RWPE2 (cell line): ENCODE measurements around the gene TNFRSF25.
A peak's percentile ranks its signal among the peaks of the same experiment; 100 is the strongest.
"Not testable (repeated sequence)": the region's sequence is repeated elsewhere in the genome, so short reads cannot be mapped to it uniquely, and the experiment has no call there.

Source experiments
- ATAC-seq: fragments of 200-7000 bp; cut with Tn5 transposase; 3 replicates; pipeline ENCODE4 v1.9.1; 2021; ENCODE audit warnings: low read depth
- DNase-seq: peaks from one replicate; pipeline ENCODE4 v3.0.0-alpha.2; 2020; ENCODE audit warnings: low spot score
- H3K27ac ChIP-seq: fragments of 450-650 bp; 2 replicates; pipeline ENCODE4 v1.5.1; 2017; ENCODE audit warnings: mild to moderate bottlenecking; ENCODE audit not compliant: poor library complexity, severe bottlenecking
- H3K27me3 ChIP-seq: fragments of 250-450 bp; sonication (Bioruptor Pico); 2 replicates; pipeline ENCODE4 v1.5.1; 2021; ENCODE audit warnings: mild to moderate bottlenecking, moderate library complexity; ENCODE audit not compliant: insufficient read depth, poor library complexity, severe bottlenecking
- H3K36me3 ChIP-seq: fragments of 250-450 bp; sonication (Bioruptor Pico); 2 replicates; pipeline ENCODE4 v1.5.1; 2020; ENCODE audit warnings: low read depth, mild to moderate bottlenecking, moderate library complexity
- H3K4me1 ChIP-seq: fragments of 250-450 bp; sonication (Bioruptor Pico); 2 replicates; pipeline ENCODE4 v1.5.1; 2021; ENCODE audit warnings: mild to moderate bottlenecking, moderate library complexity; ENCODE audit not compliant: insufficient read depth, poor library complexity, severe bottlenecking
- H3K4me3 ChIP-seq: fragments of 250-450 bp; sonication (Bioruptor Pico); 2 replicates; pipeline ENCODE4 v1.5.1; 2021; ENCODE audit warnings: mild to moderate bottlenecking, moderate library complexity; ENCODE audit not compliant: severe bottlenecking
- H3K9me3 ChIP-seq: fragments of 250-450 bp; sonication (Bioruptor Pico); 2 replicates; pipeline ENCODE4 v1.5.1; 2021; ENCODE audit warnings: mild to moderate bottlenecking, moderate library complexity; ENCODE audit not compliant: severe bottlenecking
- TF ChIP-seq, protein P1 (sequence below): fragments of 450-650 bp; IDR thresholded peaks from one replicate; pipeline ENCODE4 v1.5.1; 2017; ENCODE audit warnings: mild to moderate bottlenecking, moderate library complexity; ENCODE audit not compliant: poor library complexity, severe bottlenecking

Gene TNFRSF25

DNA sequence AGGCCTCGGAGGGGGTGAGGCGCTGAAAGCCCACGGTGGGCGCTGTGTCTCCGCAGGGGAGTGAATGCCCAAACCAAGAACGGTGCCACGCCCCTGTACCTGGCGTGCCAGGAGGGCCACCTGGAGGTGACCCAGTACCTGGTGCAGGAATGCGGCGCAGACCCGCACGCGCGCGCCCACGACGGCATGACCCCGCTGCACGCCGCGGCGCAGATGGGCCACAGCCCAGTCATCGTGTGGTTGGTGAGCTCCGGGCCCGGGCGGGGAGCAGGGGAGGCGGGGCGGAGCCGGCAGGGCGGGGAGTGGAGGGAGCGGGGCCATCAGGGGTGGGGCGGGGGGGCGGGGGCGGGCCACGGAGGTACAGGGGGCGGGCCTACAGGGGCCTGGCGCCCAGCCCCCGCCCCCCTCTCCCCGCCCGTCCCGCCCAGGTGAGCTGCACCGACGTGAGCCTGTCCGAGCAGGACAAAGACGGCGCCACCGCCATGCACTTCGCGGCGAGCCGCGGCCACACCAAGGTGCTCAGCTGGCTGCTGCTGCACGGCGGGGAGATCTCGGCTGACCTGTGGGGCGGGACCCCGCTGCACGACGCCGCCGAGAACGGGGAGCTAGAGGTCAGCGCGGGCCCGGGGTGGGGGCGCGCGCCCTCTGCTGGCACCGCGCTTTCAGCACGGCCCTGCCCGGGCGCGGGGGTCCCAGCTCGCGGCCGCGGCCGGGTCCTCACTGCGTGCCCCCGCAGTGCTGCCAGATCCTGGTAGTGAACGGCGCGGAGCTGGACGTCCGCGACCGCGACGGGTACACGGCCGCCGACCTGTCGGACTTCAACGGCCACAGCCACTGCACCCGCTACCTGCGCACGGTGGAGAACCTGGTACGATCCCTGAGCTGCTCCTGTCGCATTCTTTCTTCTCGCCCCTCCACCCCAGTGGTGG is 25.5 kb downstream of the TNFRSF25 start:
- TF ChIP-seq, protein P1, sequence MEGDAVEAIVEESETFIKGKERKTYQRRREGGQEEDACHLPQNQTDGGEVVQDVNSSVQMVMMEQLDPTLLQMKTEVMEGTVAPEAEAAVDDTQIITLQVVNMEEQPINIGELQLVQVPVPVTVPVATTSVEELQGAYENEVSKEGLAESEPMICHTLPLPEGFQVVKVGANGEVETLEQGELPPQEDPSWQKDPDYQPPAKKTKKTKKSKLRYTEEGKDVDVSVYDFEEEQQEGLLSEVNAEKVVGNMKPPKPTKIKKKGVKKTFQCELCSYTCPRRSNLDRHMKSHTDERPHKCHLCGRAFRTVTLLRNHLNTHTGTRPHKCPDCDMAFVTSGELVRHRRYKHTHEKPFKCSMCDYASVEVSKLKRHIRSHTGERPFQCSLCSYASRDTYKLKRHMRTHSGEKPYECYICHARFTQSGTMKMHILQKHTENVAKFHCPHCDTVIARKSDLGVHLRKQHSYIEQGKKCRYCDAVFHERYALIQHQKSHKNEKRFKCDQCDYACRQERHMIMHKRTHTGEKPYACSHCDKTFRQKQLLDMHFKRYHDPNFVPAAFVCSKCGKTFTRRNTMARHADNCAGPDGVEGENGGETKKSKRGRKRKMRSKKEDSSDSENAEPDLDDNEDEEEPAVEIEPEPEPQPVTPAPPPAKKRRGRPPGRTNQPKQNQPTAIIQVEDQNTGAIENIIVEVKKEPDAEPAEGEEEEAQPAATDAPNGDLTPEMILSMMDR, result peak; percentile 33
- Histone ChIP-seq H3K36me3 (no peaks in the 10 kb centered on the region), H3K4me3 (peak overlapping the region; percentile 14), H3K27me3 (no peaks in the 10 kb centered on the region), H3K9me3 (no peaks in the 10 kb centered on the region), H3K27ac (no peak overlapping the region), H3K4me1 (no peaks in the 10 kb centered on the region)
- ATAC-seq (peak; percentile 75), DNase-seq (no peak)

DNA sequence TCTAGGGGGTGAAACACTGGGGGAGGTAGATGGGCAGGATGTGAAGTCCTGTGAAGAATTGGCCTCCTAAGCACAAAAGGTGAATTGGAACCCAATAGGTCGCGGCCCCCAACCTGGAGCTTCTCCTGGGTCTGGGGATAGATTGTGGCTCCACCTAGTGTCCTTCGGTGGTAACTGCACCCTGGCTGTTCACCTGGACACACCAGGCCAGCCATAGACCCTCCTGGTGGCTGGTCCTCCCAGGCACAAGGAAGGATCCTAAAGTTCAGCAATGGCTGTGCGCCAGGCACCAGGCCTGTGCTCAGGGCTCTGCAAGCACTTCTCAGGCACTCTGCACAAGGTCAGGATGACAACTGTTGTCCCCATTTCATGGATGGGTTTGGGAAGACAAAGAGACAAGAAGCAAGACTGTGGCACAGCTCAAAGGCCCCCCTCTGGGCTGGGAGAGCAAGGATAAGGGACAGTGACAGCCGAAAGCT is 27.9 kb downstream of the TNFRSF25 start:
- no peaks in the 10 kb centered on the region for H3K36me3 ChIP-seq
- ATAC-seq (peak; percentile 71), DNase-seq (no peak)
- H3K9me3 ChIP-seq, result no peaks in the 10 kb centered on the region
- H3K4me1 ChIP-seq, result no peaks in the 10 kb centered on the region
- no peak overlapping the region for H3K4me3 ChIP-seq
- H3K27me3 ChIP-seq, result no peaks in the 10 kb centered on the region
- no peak overlapping the region for H3K27ac ChIP-seq
- TF ChIP-seq, protein P1, result peak; percentile 85

DNA sequence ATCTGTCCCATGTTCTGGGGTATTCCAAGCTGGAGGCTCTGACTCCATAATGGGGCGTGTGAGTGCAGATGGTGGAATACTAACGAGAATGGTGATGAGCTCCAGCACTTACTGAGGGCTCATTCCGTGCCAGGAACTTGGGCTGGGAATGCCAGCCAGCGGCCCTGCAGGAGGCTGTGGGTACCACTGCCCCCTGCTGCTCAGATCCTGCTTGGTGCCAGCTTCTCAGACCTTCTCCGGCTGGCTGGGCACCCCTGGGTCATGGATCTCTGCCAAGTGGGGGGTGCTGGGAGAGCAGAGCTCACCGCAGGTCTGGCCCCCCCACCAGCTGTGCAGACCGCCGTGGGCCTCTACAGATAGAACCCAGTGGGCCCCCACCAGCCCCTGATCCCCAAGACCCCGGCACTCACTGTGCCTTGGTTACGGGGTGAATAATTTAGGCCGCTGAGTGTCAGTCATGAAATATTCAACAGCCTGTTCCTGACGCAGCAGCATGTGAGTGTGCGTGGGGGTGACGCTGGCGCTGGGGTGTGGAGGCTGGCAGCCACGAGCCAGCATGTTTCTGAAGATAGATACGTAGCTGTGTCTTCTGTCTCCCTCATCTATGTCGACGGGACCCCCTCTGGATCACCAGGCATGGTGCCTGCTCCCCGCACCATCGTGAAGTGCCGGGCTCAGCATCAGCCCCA is 28.8 kb downstream of the TNFRSF25 start:
- peak; percentile 6; the same call in 1 of the 3 replicates for ATAC-seq

DNA sequence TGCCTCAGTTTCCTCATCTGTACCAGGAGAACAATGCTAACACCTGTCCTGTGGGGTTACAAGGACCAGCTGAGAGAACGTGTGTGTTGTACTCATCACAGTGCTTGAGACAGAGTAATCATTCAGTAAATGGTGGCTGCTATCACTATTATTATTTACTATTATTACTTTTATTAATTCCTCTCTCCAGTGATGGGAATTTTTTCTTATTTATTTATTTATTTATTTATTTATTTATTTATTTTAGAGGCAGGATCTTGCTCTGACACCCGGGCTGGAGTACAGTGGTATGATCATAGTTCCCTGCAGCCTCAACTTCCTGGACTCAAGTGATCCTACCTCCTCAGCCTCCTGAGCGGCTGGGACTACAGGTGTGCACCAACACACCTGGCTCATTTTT is 29.7 kb downstream of the TNFRSF25 start:
- H3K27ac ChIP-seq, DNase-seq, H3K27me3 ChIP-seq, H3K4me1 ChIP-seq, ATAC-seq, H3K4me3 ChIP-seq, H3K36me3 ChIP-seq, H3K9me3 ChIP-seq: not testable (repeated sequence)

More for the DNA sequence above, 28.8 kb downstream of the TNFRSF25 start:
- not testable (repeated sequence) for H3K27ac ChIP-seq, H3K27me3 ChIP-seq, H3K4me1 ChIP-seq, H3K36me3 ChIP-seq, H3K4me3 ChIP-seq, H3K9me3 ChIP-seq, DNase-seq

DNA sequence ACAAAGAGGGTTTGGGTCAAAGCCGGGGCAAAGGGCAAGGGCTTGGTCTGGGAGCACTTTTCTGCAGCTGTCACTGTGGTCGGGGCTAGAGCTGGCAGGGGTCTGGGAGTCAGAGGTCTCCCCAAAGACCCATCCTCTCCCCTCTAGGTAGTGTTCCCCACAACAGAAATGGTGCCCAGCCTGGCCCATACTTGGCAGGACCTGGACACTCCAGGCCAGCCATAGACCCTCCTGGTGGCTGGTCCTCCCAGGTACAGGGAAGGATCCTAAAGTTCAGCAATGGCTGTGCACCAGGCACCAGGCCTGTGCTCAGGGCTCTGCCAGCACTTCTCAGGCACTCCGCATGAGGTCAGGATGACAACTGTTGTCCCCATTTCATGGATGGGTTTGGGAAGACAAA is 30.4 kb downstream of the TNFRSF25 start:
- Histone ChIP-seq H3K4me3 (no peak overlapping the region), H3K9me3 (no peaks in the 10 kb centered on the region), H3K27ac (no peak overlapping the region), H3K4me1 (no peaks in the 10 kb centered on the region), H3K36me3 (no peaks in the 10 kb centered on the region), H3K27me3 (no peaks in the 10 kb centered on the region)
- ATAC-seq (no peak), DNase-seq (no peak)
- TF ChIP-seq, protein P1, result no peak
